AG04450 (cell line): ENCODE measurements around the gene RPLP2. TPM values are rescaled to one million over a fixed set of nuclear protein-coding genes. Genes with fewer than 3 reads are reported as not detected.

ENCODE experiments used
- CTCF ChIA-PET: fragments of 300-600, 350-600 bp; formaldehyde crosslinking; extraction: SDS; loops from one replicate; lab custom pipeline; 2022; ENCODE audit warnings: antibody characterized with exemption, inconsistent platforms; lab: Charles Lee
- POLR2A ChIA-PET: fragments of 350-600 bp; formaldehyde crosslinking; extraction: SDS; loops from one replicate; lab custom pipeline; 2021; ENCODE audit warnings: antibody characterized with exemption, inconsistent platforms; lab: Yijun Ruan, JAX
- DNase-seq: peaks from one replicate; pipeline ENCODE4 v3.0.0-alpha.2; 2011; ENCODE audit warnings: low read depth, low spot score
- H3K27ac ChIP-seq: one replicate; pipeline ENCODE4 v1.5.1; 2012; ENCODE audit warnings: low read depth, low read length, control low read depth
- H3K27me3 ChIP-seq: one replicate; pipeline ENCODE4 v1.6.0; 2012; ENCODE audit warnings: low read length; ENCODE audit not compliant: control insufficient read depth, insufficient read depth
- H3K4me3 ChIP-seq: 2 replicates; pipeline ENCODE4 v1.5.1; 2011; ENCODE audit warnings: mild to moderate bottlenecking, low read depth, low read length, control low read depth
- H3K9me3 ChIP-seq: 2 replicates; pipeline ENCODE4 v1.5.1; 2012; ENCODE audit warnings: low read length; ENCODE audit not compliant: control insufficient read depth, insufficient read depth
- polyA plus RNA-seq: library from polyadenylated mRNA; depleted of rRNA; stranded (reverse); fragments of >200 nt; gene quantifications from 2 replicates; pipeline ENCODE4 v1.2.3, GENCODE V29; 2011
- TF ChIP-seq, protein P1 (sequence below): IDR thresholded peaks from 2 replicates; pipeline ENCODE4 v1.5.1; 2011; ENCODE audit warnings: low read depth, low read length, control low read depth, inconsistent platforms

RPLP2 gene
- polyA plus RNA-seq, 1 experiment = 1,115 TPM

DNA sequence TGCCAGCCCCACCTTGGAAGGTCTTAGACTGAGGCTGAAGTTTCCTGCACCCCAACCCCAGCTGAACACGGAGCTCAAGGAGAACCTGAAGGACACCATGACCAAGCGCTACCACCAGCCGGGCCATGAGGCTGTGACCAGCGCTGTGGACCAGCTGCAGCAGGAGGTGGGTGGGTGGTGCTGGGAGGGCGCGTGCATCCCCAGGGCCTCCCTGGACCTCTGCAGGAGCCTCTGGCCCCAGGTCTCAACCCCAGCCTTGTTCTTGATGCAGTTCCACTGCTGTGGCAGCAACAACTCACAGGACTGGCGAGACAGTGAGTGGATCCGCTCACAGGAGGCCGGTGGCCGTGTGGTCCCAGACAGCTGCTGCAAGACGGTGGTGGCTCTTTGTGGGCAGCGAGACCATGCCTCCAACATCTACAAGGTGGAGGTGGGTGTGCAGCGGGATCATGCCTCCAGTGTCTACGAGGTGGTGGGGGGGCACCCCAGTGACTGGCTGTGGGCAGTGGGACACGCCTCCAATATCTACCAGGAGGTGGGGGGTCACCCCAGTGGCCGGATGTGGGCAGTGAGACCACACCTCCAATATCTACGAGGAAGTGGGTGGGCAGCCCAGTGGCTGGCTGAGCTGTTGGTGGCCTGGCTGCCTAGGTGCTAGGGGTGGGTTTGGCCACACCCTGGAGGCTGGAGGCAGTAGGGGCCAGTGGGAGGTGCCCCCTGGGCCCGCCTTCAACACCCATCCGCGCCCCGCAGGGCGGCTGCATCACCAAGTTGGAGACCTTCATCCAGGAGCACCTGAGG is 27.6 kb downstream of the RPLP2 start:
- H3K27me3 ChIP-seq = no peaks in the 10 kb centered on the region
- H3K4me3 ChIP-seq = no peak overlapping the region
- ChIA-PET POLR2A (interaction anchor here (0.6 to 0.7 kb wide), 2 partner anchors 13 to 18 kb away, joined by 3 read pairs; no protein-coding TSS in a partner anchor), CTCF (interaction anchor here (0.6 to 0.8 kb wide), 2 partner anchors 11 to 113 kb away, joined by 3 to 4 read pairs; no protein-coding TSS in a partner anchor)
- H3K9me3 ChIP-seq = no peaks in the 10 kb centered on the region; the same call in 1 of the 2 replicates
- DNase-seq = no peak
- TF ChIP-seq, protein P1, sequence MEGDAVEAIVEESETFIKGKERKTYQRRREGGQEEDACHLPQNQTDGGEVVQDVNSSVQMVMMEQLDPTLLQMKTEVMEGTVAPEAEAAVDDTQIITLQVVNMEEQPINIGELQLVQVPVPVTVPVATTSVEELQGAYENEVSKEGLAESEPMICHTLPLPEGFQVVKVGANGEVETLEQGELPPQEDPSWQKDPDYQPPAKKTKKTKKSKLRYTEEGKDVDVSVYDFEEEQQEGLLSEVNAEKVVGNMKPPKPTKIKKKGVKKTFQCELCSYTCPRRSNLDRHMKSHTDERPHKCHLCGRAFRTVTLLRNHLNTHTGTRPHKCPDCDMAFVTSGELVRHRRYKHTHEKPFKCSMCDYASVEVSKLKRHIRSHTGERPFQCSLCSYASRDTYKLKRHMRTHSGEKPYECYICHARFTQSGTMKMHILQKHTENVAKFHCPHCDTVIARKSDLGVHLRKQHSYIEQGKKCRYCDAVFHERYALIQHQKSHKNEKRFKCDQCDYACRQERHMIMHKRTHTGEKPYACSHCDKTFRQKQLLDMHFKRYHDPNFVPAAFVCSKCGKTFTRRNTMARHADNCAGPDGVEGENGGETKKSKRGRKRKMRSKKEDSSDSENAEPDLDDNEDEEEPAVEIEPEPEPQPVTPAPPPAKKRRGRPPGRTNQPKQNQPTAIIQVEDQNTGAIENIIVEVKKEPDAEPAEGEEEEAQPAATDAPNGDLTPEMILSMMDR = no peak
- H3K27ac ChIP-seq = no peak overlapping the region

DNA sequence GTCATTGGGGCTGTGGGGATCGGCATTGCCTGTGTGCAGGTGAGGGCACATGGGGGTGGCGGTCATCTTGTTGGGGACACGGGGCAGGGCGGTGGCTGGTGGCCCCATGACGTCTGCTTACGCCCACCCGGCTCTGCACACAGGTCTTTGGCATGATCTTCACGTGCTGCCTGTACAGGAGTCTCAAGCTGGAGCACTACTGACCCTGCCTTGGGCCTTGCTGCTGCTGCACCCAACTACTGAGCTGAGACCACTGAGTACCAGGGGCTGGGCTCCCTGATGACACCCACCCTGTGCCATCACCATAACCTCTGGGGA is 28.2 kb downstream of the RPLP2 start:
- Histone ChIP-seq H3K27me3 (no peaks in the 10 kb centered on the region), H3K9me3 (no peaks in the 10 kb centered on the region; the same call in 1 of the 2 replicates), H3K27ac (no peak overlapping the region), H3K4me3 (no peak overlapping the region)
- ChIA-PET POLR2A (interaction anchor here (0.6 kb wide), 2 partner anchors 13 to 20 kb away, joined by 3 read pairs; no protein-coding TSS in a partner anchor), CTCF (interaction anchor here (0.6 kb wide), 2 partner anchors 10 to 113 kb away, joined by 3 read pairs; no protein-coding TSS in a partner anchor)
- DNase-seq = no peak
- TF ChIP-seq, protein P1 = no peak

DNA sequence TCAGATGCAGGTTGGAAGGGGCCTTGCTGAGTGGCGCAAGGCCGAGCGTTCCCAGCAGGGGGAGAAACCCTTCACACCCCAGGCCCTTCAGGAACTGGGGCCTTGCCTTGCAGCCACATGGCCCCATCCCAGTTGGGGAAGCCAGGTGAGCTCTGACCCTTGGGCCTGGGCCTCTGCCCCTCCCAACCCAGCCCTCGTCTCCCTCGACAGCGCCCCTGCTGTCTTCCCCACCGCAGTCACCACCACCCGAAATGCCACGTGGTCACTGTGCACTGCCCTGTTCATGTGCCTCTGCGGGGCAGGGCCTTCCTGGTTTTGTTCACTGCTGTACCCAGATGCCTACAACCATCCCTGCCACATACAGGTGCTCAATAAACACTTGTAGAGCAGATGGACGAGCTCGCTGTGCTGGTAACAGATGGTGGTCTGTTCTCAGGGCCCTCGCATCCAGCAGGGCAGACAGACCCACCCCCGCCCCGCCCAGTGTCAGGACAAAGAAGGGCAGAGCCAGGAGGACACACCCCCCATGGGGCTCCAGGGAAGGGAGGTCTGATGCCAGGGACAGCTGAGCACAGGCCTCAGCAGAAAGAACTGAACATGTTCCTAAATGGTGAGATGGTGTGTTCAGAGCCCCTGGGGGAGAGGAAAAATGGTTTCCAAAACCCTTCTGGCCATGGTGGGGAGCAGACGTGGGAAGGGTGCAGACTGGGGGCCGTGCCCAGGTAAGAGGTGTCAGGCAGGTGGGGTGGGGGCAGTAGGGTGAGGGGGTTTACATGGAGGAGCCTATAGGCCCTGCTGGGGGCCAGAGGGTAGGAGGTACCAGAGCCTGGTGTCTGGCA is 28.9 kb downstream of the RPLP2 start:
- CTCF ChIA-PET = interaction anchor here (0.6 kb wide), 1 partner anchor 9 kb away, joined by 3 read pairs; no protein-coding TSS in a partner anchor
- Histone ChIP-seq H3K9me3 (no peaks in the 10 kb centered on the region; the same call in 1 of the 2 replicates), H3K27ac (peak overlapping the region; percentile 31), H3K27me3 (no peaks in the 10 kb centered on the region), H3K4me3 (no peak overlapping the region)
- TF ChIP-seq, protein P1 = peak; percentile 46
- no peak for DNase-seq
- POLR2A ChIA-PET = interaction anchor here (0.6 kb wide), 4 partner anchors 8 to 32 kb away, joined by 3 to 6 read pairs (median 3); no protein-coding TSS in a partner anchor

- Histone ChIP-seq H3K9me3 (no peaks in the 10 kb centered on the region; the same call in 1 of the 2 replicates), H3K27ac (peak overlapping the region; percentile 11), H3K27me3 (no peaks in the 10 kb centered on the region), H3K4me3 (no peak overlapping the region)
- ChIA-PET POLR2A (interaction anchor here (0.6 kb wide), 2 partner anchors 9 to 33 kb away, joined by 3 to 6 read pairs; no protein-coding TSS in a partner anchor), CTCF (interaction anchor here (0.6 kb wide), 1 partner anchor 25 kb away, joined by 3 read pairs; no protein-coding TSS in a partner anchor)
- TF ChIP-seq, protein P1 = no peak
- DNase-seq = no peak
These were observed 29.5 kb downstream of the RPLP2 start for GRCh38 chr11:839280-839623.
